Fibroblast of gingiva (primary cell): ENCODE measurements around the gene TLCD3B.
"Not testable (repeated sequence)": the region's sequence is repeated elsewhere in the genome, so short reads cannot be mapped to it uniquely, and the experiment has no call there.

Experiments used
- DNase-seq: peaks from one replicate; pipeline ENCODE4 v3.0.0-alpha.2; 2011; ENCODE audit warnings: low read depth

Gene TLCD3B

GRCh38 chr16:30025574-30025973 is 5.5 kb downstream of the TLCD3B start:
- DNase-seq: no peak

GRCh38 chr16:30025156-30025555 is 5.9 kb downstream of the TLCD3B start:
- no peak for DNase-seq

GRCh38 chr16:30024451-30024850 is 6.6 kb downstream of the TLCD3B start:
- no peak for DNase-seq

GRCh38 chr16:30023586-30023985 is 7.5 kb downstream of the TLCD3B start:
- DNase-seq: no peak

GRCh38 chr16:30022887-30023286 is 8.2 kb downstream of the TLCD3B start, which contains the start of gene C16orf92:
Gene C16orf92 (plus strand): TSS chr16:30023198. CDS start chr16:30023341, 143 bp downstream.
- DNase-seq: no peak

GRCh38 chr16:30018731-30019158 is 12.3 kb downstream of the TLCD3B start:
- DNase-seq: no peak

GRCh38 chr16:30017937-30018336 is 13.1 kb downstream of the TLCD3B start:
- not testable (repeated sequence) for DNase-seq

- no peak for DNase-seq
Measured at GRCh38 chr16:30017277-30017656, 13.8 kb downstream of the TLCD3B start.

GRCh38 chr16:30016555-30017276 is 14.4 kb downstream of the TLCD3B start:
- DNase-seq: no peak

GRCh38 chr16:30015450-30015849 is 15.6 kb downstream of the TLCD3B start:
- DNase-seq: not testable (repeated sequence)

GRCh38 chr16:30012598-30012997 is 18.5 kb downstream of the TLCD3B start:
- not testable (repeated sequence) for DNase-seq

- no peak for DNase-seq
Measured at GRCh38 chr16:30011714-30012504, 19.2 kb downstream of the TLCD3B start.

GRCh38 chr16:30010844-30011713 is 20.0 kb downstream of the TLCD3B start, which contains the start of gene DOC2A:
Gene DOC2A (minus strand): TSS chr16:30011027. CDS start chr16:30010222, 805 bp downstream.
- no peak for DNase-seq

- DNase-seq: no peak
Measured at GRCh38 chr16:30009990-30010843, 20.9 kb downstream of the TLCD3B start.

GRCh38 chr16:30009085-30009862 is 21.8 kb downstream of the TLCD3B start:
- DNase-seq: no peak

- no peak for DNase-seq
Measured at GRCh38 chr16:30007378-30007895, 23.6 kb downstream of the TLCD3B start.

- no peak for DNase-seq
Measured at GRCh38 chr16:30006659-30007377, 24.3 kb downstream of the TLCD3B start.

- DNase-seq: no peak
Measured at GRCh38 chr16:30006095-30006473, 25.0 kb downstream of the TLCD3B start.

- peak; percentile 22 for DNase-seq
Measured at GRCh38 chr16:30005341-30006094, 25.6 kb downstream of the TLCD3B start.
